Measurements from ENCODE around the gene DVL1. TPM values are rescaled to one million over a fixed set of nuclear protein-coding genes. Genes with fewer than 3 reads are reported as not detected.

The DVL1 gene
- polyA plus RNA-seq, 2 donors, result 57.5 to 107 TPM

DNA sequence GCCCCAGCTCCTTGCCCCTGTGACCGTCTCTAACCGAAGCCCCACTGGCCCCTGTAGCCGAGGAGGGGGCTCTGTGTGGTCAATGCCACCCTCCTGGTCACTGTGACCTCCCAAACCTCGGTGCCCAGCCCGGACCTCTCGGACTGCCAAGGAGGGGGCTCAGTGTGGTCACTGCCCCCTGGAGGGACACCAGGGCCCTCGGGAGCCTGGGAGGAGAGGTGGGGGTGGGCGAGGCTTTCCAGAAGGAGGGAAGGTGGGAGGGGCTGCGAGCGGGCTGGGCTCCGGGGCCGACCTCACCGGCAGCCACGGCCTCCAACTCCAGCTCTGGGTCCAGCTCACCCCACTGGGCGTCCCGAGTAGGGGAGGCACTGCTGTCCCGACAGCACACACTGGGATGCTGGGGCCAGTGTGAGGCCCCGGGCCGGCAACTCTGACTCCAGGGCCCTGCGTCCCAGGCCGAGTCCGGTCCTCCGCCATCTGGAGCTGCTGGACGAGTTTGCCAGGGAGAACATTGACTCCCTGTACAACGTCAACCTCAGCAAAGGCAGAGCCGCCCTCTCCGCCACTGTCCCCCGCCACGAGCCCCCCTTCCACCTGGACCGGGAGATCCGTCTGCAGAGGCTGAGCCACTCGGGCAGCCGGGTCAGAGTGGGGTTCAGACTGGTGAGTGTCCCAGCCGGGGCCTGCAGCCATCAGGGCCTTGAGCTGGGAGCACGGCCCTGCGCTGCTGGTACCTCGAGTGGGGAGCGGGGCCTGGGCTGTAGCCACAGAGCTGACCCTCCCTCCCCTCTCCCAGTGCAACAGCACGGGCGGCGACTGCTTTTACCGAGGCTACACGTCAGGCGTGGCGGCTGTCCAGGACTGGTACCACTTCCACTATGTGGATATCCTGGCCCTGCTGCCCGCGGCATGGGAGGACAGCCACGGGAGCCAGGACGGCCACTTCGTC is 62.6 kb downstream of the DVL1 start:
- no peak overlapping the region for H3K4me3 ChIP-seq (ENCODE audit: low read depth in 1 of 2, low read length in 2 of 2)
- H3K27me3 ChIP-seq (ENCODE audit: control insufficient read depth in 1 of 2, insufficient read depth in 2 of 2, low read length in 2 of 2), result peaks cover 0 to 2% of the 10 kb centered on the region in 2 donors
- H3K27ac ChIP-seq (ENCODE audit: low read depth in 2 of 2, low read length in 1 of 2), result no peak overlapping the region
- 57 to 59% methylated on average over 41 to 50 of the region's 50 CpGs for WGBS, 2 donors
- H3K9me3 ChIP-seq (ENCODE audit: control insufficient read depth in 2 of 2, insufficient read depth in 1 of 2, low read depth in 1 of 2, low read length in 1 of 2), result no peaks in the 10 kb centered on the region
- H3K4me1 ChIP-seq (ENCODE audit: control insufficient read depth in 2 of 2, insufficient read depth in 2 of 2, low read length in 1 of 2), result peaks cover 0 to 23% of the 10 kb centered on the region in 2 donors
- H3K36me3 ChIP-seq (ENCODE audit: control insufficient read depth in 2 of 2, insufficient read depth in 2 of 2, low read length in 1 of 2), result no peaks in the 10 kb centered on the region

- whole genome bisulfite sequencing, 2 donors, result 57 to 59% methylated on average over 36 to 37 of the region's 37 CpGs
- H3K9me3 ChIP-seq (ENCODE audit: control insufficient read depth in 2 of 2, insufficient read depth in 1 of 2, low read depth in 1 of 2, low read length in 1 of 2), result no peaks in the 10 kb centered on the region
Observed at GRCh38 chr1:1285611-1286311, 63.5 kb downstream of the DVL1 start.

More at GRCh38 chr1:1285611-1286311, 63.5 kb downstream of the DVL1 start:
- H3K36me3 ChIP-seq (ENCODE audit: control insufficient read depth in 2 of 2, insufficient read depth in 2 of 2, low read length in 1 of 2), result no peaks in the 10 kb centered on the region
- no peak overlapping the region for H3K27ac ChIP-seq (ENCODE audit: low read depth in 2 of 2, low read length in 1 of 2)
- no peak overlapping the region for H3K4me3 ChIP-seq (ENCODE audit: low read depth in 1 of 2, low read length in 2 of 2)
- peaks cover 0 to 2% of the 10 kb centered on the region in 2 donors for H3K27me3 ChIP-seq (ENCODE audit: control insufficient read depth in 1 of 2, insufficient read depth in 2 of 2, low read length in 2 of 2)
- H3K4me1 ChIP-seq (ENCODE audit: control insufficient read depth in 2 of 2, insufficient read depth in 2 of 2, low read length in 1 of 2), result peaks cover 0 to 23% of the 10 kb centered on the region in 2 donors

Other genes with a start within 250 kb of the DVL1 start
- 10 to 100 TPM; 13.0 to 27.5 TPM for gene C1orf159, start 233.3 kb downstream of the DVL1 start, polyA plus RNA-seq
- under 1 TPM; 0.28 to 0.43 TPM for gene TTLL10, start 175.5 kb downstream of the DVL1 start, polyA plus RNA-seq
- 1 to 10 TPM; 1.9 to 4.3 TPM for gene TNFRSF18, start 142.8 kb downstream of the DVL1 start, polyA plus RNA-seq
- 1 to 10 TPM in 1 of 2 donors, under 1 TPM in 1; 0.73 to 1.1 TPM for gene TNFRSF4, start 135.3 kb downstream of the DVL1 start, polyA plus RNA-seq
- 10 to 100 TPM; 43.9 to 68.0 TPM for gene SDF4, start 117.4 kb downstream of the DVL1 start, polyA plus RNA-seq
- 1 to 10 TPM; 4.5 to 6.7 TPM for gene B3GALT6, start 117.2 kb downstream of the DVL1 start, polyA plus RNA-seq
- 1 to 10 TPM; 1.6 to 3.0 TPM for gene C1QTNF12, start 102.7 kb downstream of the DVL1 start, polyA plus RNA-seq
- gene UBE2J2, start 75.6 kb downstream of the DVL1 start, polyA plus RNA-seq, result 10 to 100 TPM; 38.2 to 40.9 TPM
- 1 to 10 TPM; 2.8 to 9.9 TPM for gene SCNN1D, start 69.0 kb downstream of the DVL1 start, polyA plus RNA-seq
- gene ACAP3, start 41.5 kb downstream of the DVL1 start, polyA plus RNA-seq, result 100 to 1,000 TPM in 1 of 2 donors, 10 to 100 TPM in 1; 47.7 to 120 TPM
- 10 to 100 TPM; 24.4 to 24.8 TPM for gene PUSL1, start 40.8 kb downstream of the DVL1 start, polyA plus RNA-seq
- gene INTS11, start 24.8 kb downstream of the DVL1 start, polyA plus RNA-seq, result 100 to 1,000 TPM in 1 of 2 donors, 10 to 100 TPM in 1; 74.1 to 127 TPM
- 10 to 100 TPM; 38.3 to 73.1 TPM for gene CPTP, start 24.6 kb downstream of the DVL1 start, polyA plus RNA-seq
- gene TAS1R3, start 18.1 kb downstream of the DVL1 start, polyA plus RNA-seq, result 1 to 10 TPM in 1 of 2 donors, under 1 TPM in 1; 0.28 to 1.9 TPM
- 10 to 100 TPM in 1 of 2 donors, 1 to 10 TPM in 1; 7.5 to 14.7 TPM for gene MXRA8, start 9.1 kb upstream of the DVL1 start, polyA plus RNA-seq
- gene AURKAIP1, start 25.8 kb upstream of the DVL1 start, polyA plus RNA-seq, result 100 to 1,000 TPM; 155 to 158 TPM
- gene CCNL2, start 49.9 kb upstream of the DVL1 start, polyA plus RNA-seq, result 100 to 1,000 TPM in 1 of 2 donors, 10 to 100 TPM in 1; 97.9 to 210 TPM
- 100 to 1,000 TPM in 1 of 2 donors, 10 to 100 TPM in 1; 59.1 to 148 TPM for gene MRPL20, start 57.9 kb upstream of the DVL1 start, polyA plus RNA-seq
- 10 to 100 TPM; 10.6 to 12.4 TPM for gene ANKRD65, start 71.9 kb upstream of the DVL1 start, polyA plus RNA-seq
- 10 to 100 TPM; 21.0 to 21.4 TPM for gene VWA1, start 86.3 kb upstream of the DVL1 start, polyA plus RNA-seq
- 1 to 10 TPM; 1.8 to 2.1 TPM for gene ATAD3C, start 100.3 kb upstream of the DVL1 start, polyA plus RNA-seq
- 10 to 100 TPM; 20.7 to 43.3 TPM for gene ATAD3B, start 122.3 kb upstream of the DVL1 start, polyA plus RNA-seq
- gene ATAD3A, start 162.7 kb upstream of the DVL1 start, polyA plus RNA-seq, result 10 to 100 TPM; 25.4 to 26.1 TPM
- 1 to 10 TPM; 2.1 to 3.1 TPM for gene TMEM240, start 191.2 kb upstream of the DVL1 start, polyA plus RNA-seq
- 10 to 100 TPM; 67.7 to 91.4 TPM for gene SSU72, start 225.4 kb upstream of the DVL1 start, polyA plus RNA-seq

Data from esophagus (tissue), 2 donors.